GM13977 (cell line): ENCODE results near the gene PTPN18.

ENCODE experiments used
- DNase-seq: peaks from one replicate; pipeline ENCODE4 v3.0.0; 2012; ENCODE audit warnings: low spot score
- CTCF ChIP-seq: IDR thresholded peaks from 2 replicates; pipeline ENCODE4 v1.5.1; 2012; ENCODE audit warnings: mild to moderate bottlenecking, control low read depth; ENCODE audit not compliant: insufficient read depth; ENCODE audit errors: extremely low read depth, missing control alignments
- in situ Hi-C: fragments of 300-500 bp; cut with MboI; formaldehyde crosslinking; loops from one replicate; pipeline ENCODE4 v1.12.0; 2022; ENCODE audit warnings: low sequenced_read_pairs, low pct_unique_long_range_greater_than_20kb, mixed read lengths, inconsistent platforms; ENCODE audit not compliant: unreplicated experiment

PTPN18 gene

GRCh38 chr2:130363479-130363878, 7.6 kb downstream of the PTPN18 start:
- no peak for TF ChIP-seq CTCF
- in situ Hi-C loops: no loop called here
- no peak for DNase-seq

- in situ Hi-C loops: no loop called here
- no peak for TF ChIP-seq CTCF
- no peak for DNase-seq
Measured at GRCh38 chr2:130365075-130365474, 9.2 kb downstream of the PTPN18 start.

GRCh38 chr2:130365963-130366362, 10.1 kb downstream of the PTPN18 start:
- TF ChIP-seq CTCF: no peak
- no peak for DNase-seq
- in situ Hi-C loops: no loop called here

GRCh38 chr2:130366720-130367119, 10.9 kb downstream of the PTPN18 start:
- in situ Hi-C loops: no loop called here
- TF ChIP-seq CTCF: no peak
- no peak for DNase-seq

GRCh38 chr2:130368786-130369185, 12.9 kb downstream of the PTPN18 start:
- DNase-seq: no peak
- in situ Hi-C loops: no loop called here
- TF ChIP-seq CTCF: no peak

GRCh38 chr2:130369311-130369964, 13.6 kb downstream of the PTPN18 start:
- in situ Hi-C loops: no loop called here

More at GRCh38 chr2:130369311-130369964, 13.6 kb downstream of the PTPN18 start:
- no peak for DNase-seq
- no peak for TF ChIP-seq CTCF
